GM21423 (cell line): ENCODE data around the gene TMEM269.

Source experiments
- ATAC-seq: cut with Tn5 transposase; IDR thresholded peaks from one replicate; pipeline ENCODE4 v1.9.1; 2021; ENCODE audit warnings: mild to moderate bottlenecking, moderate library complexity; ENCODE audit not compliant: unreplicated experiment

Gene TMEM269, protein sequence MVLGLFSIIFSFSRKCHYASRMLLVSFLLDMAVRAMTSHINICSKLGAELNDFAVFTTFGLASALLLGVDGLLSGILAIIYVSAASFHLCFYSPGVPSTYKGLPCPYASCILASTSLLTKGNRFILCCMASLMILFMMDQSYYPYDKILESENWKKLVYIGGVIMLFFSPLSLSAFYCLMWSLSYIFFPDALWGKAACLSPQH

DNA sequence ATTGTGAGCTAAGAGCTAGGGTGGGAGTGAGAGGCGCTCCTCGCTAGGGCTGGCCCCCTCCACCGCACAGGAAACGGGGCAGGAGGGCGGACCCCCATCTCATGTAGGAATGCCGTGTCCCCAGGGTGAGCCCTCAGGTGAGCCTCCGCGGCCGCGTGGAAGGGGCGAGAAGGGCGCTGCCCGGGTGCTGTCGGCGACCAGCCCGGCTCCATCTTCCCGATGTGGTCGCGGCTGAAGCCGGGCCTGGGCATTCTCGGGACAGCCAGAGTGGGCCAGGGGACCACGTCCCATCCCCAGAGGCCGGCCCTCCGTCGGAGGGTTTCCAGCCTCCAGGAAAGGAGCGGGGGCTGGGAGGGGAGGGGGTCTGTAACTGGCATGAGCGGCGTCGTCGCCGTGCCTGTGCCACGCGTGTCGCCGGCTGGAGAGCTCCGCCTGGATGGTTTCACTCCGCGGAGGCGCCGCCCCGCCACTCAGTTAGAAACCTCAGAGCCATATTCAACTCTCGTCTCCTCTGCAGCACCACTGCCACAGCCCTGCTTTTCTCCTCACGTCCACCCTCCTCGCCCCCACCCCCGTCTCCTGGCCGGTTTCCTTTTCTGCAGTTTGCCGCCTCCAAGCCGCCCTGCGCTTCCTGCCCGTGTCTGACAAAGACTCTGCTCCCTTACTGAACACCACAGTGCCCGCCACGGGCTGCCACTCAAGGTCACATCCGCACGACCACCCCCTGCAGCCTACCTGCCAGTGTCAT lies at the start of gene TMEM269:
Gene TMEM269, plus strand, starts transcription at position 46 of the 748 bp plus-strand sequence. CDS start 4,903 bp downstream, outside the sequence.
- ATAC-seq, result no peak

DNA sequence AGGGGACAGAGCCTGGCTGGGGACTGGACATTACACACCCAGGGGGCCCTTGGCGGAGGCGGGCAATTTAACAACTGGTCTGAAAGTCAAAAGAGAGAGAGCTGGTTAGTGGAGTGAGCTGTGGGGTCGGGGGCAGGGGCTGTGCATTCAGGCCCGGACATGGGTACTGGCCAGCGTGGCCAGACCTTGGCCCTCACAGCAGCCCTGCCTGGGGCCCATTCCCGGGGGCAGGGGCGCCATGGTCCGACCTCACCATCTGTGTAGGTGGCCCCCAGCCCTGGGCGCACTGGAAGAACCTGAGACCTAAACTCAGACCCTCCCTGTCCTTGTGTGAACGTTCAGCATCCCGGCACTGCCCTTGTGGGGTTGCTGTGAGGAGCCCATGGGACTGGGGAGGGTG lies 49.7 kb upstream of the TMEM269 start:
- no peak for ATAC-seq

DNA sequence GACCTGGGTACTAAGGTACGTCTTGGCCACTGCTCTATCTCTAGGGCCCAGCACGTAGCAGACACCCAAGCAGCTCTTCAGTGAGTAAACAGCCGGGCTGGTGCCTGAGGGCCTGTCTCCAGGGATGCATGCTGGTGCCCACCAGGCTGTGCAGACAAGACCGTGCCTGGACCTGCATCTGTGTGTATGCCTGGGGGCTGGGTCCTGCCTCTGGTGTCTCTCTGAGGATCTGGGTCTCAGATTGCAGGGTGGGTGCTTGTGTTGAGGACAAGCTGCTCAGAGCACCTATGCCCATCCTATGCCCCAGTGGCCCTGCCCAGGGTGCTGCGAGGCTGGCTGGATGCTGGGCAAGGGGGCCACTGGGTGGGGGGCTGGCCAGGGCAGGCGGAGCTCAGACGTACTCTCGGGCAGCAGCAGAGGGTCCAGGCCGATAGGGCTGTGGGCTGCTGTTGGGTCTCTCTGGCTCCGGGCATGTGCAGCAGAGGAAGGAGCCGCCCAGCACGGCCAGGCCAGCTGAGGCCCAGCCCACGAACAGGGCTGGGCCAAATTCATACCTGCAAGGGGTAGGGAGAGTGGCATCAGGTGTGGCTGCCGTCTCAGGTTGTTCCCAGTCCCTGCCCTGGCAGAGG lies 49.2 kb upstream of the TMEM269 start:
- ATAC-seq, result no peak

DNA sequence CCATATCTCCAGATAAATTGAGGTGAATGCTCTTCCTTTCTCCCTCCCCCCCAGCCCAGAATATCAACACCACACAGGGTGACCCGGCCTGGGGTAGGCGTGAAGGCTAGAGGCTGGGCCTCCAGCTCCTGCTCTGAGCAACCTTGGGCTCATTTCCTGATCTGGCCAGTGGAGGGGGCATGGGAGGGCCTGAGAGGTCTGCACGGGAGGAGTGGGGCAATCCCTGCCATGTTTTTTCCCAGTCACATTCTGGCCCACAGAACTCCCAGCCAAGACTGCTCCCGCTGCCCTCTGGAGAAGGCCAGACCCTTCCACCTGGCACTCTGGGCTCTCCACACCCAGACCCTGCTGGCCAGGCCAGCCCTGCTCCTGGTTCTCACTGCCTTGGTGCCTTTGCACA lies 48.6 kb upstream of the TMEM269 start:
- no peak for ATAC-seq

DNA sequence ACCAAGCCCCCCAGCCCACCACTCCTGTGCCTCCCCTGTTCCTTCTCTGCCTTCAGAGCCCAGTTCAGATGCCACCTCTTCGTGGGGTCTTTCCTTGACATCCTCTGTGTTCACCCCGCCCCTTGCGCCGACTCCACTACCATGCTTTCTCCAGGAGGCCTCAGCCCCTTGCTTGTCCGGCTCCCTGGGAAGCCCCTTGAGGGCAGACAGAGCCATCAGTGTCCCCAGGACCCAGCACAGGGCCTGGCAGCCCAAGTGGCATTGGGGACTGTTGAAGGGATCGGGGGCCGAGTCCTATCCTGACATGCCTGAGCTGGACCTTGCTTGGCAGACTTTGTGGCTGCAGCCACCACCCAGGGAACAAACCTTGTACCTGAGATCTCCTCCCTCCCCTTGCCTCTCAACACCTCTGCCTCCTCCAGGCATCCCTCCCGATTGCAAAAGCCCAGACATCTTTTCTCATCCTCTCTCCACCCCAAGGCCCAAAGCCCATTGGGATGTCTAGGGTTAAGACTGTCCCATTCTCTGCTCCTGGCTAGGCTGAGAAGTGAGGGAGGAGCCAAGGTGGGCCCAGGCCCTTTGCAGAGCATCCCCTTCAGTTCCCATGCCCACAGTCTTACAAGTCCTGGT lies 48.1 kb upstream of the TMEM269 start:
- ATAC-seq, result no peak

DNA sequence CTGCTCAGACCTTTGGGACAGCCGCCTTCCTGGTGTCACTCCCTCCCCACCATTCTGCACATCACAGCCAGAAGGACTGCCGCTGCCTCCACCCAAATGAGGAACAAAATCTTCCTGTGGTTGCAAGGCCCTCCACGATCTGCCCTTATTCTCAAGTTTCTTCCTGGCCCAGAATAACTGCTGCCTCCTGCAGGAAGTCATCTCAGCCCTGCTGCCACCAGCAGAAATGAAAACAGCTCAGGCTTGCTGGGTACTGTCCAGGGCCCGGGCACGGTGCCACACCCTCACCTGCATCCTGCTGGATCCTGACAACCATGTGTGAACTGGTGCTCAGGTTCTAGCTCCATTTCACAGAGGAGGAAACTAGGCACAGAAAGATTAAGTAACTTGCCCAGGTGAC lies 47.5 kb upstream of the TMEM269 start:
- ATAC-seq, result no peak

DNA sequence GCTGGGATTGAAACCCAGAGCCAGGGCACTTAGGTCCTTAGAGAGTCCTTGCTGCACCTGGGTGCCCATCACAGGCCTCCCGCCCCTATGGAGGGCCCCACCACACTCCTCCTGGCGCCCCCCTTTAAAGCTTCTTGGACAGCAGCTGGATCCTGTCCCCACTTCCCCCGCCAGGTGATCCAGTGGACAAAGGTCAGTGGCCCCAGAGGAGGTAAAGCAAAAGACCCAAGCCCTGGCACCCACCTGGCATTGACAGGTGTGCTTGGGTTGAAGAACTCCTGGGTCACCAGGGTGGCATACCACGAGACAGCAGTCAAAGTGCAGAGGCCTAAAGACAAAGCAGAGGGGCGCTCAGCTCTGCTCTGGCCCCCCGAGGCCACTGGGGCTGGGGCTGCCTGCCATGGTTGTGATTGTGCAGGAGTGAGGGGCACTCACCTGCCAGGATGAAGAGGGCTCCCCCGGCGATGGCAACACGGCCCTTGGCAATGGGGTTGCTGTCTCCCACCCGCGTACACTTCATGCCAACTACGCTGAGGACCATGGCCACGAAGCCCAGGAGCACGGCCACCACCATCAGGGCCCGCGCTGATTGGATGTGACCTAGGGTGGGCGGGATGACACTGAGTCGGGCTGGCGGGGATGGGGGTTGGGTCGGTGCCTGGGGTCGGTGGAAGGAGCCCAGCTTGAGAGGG lies 46.7 kb upstream of the TMEM269 start:
- ATAC-seq, result no peak

DNA sequence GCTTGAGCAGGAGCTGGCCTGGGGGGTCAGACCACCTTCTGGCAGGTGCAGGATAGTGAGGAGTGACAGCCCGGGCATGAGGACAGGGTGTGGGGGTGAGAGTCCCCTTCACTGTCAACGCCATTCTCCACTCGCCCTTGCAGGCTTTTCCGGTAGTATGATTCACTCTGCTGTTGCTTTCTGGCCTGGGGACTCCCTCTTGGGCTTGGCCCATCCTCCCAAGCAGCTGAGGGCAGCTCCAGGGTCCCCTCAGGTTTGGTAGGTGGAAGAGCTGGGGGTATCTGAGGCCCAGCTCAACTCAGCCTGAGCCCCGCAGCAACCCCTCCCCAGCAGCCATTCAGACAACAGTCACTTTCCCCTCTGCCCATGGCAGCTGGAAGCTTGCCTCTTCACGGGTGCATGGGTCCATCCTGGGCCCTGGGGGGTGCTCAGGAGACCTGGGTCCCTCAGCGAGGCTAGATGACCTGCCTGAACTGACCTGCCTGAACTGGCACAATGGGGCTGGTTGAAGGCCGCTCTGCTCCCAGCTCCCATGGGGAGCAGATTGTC lies 46.0 kb upstream of the TMEM269 start:
- no peak for ATAC-seq

DNA sequence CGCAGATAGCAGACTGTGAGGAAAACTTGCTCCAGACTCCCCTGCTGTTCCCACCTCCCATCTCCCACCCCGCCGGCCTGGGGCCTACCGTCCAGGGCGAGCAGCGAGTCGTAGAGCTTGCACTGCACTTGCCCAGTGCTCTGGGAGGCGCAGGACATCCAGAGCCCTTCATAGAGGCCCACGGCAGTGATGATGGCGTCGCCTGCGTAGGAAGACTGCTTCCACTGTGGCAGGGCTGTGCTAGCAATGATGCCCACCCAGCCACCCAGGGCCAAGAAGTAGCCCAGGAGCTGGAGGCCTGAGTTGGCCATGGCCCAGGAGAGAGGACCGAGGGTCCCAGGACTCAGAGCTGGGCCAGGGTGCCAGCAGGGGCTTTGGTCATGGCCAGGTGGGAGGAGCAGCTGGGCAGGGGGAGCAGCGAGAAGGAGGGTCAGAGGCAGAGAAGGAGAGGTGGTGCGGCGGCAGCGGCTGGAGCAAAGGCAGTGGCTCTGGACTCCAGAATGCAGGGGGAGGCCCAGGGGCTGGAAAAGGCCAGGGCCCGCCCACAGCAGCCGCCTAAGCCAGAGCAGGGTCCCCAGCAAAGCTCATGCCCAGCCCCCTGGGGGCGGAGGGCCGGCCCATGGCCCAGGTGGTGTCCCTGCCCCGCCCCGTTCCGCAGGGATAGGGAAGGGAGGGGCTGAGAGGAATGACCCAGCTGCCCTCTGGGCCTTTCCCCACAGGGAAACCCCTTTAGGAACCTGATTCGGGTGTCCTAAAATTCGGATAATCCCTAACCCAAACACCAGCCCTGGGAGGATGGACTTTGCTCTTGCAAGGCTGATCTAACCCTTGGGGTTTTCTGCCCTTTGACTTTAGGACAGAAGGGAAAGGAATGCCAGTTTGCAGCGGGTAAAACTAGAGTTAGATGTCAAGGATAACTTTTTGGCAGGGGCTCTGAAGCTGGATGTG lies 44.8 kb upstream of the TMEM269 start, which contains the start of gene CLDN19:
Gene CLDN19, minus strand, starts transcription at position 484 of the 948 bp plus-strand sequence. Its CDS starts 173 bp downstream, at position 311.
- no peak for ATAC-seq

DNA sequence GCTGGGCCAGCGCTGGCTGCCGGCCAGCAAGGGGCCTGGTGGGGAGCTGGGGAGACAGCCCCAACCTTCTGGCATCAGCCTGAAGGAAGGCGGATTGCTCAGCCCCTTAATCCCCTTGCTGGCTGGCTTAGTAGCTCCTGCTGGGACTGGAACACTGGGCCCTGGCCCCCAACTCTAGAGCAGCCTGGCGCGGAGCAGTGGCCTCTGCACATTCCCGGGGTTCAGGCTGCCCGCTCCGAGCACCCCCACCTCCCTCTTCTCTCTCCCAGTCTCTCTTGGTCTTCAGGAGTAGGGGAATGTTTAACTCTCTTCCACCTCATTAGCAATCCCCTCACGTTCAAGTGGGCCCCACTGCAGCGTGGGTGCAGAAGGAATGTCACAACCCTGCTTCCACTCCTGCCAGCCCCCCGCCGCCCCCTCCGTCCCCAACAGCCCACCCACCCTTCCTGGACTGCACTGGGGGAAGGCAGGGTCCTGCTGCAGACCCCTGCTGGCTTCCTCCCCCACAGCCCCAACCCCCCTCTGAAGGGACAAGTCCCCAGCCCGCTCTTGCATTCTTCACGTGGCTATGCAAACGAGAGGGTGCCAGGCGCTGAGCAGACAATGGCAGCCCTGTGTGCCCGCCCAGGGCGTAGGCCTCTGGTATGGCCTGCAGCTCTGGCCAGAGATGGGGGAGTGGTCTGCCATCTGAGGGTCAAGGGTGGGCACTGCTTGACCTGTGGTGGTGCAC lies 43.8 kb upstream of the TMEM269 start:
- no peak for ATAC-seq

DNA sequence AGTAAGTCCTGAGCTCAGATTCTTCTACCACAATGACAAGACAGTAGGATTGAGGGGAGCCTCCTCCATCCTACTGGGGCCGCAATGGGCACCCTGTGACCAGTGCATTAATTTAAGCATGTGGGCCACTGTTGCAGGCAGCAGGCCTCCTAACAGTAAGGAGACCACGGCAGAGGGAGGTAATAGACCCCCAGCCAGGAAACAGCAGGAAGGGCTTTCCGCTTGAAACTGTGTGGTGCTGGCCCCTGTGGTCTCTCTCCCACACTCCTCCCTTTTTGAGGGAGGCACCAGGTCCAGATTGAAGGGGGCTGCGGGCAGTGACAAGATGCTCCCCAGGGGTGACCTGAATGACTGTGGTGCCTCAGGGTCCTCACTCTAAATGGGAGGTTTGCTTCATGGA lies 43.1 kb upstream of the TMEM269 start:
- ATAC-seq, result no peak

DNA sequence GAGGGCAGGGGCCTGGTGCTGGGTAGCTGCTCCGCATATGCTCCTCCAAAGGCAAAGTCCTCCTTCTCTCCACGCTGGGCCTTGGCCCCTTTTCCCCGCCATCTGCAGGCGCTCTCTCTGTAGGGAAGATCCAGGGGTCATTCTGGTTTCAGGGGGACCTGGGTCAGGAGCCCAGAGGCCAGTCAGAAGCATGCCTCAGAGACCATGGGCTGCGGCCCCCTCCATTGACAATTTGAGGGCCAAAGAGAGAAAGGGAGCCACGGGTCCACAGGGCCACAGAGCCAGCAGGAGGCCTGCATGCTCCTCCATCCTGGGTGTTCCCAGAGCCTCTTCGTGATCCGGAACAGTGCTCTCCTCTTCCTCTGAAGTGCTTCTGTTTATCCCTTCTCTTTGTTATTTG lies 42.6 kb upstream of the TMEM269 start:
- ATAC-seq, result no peak

DNA sequence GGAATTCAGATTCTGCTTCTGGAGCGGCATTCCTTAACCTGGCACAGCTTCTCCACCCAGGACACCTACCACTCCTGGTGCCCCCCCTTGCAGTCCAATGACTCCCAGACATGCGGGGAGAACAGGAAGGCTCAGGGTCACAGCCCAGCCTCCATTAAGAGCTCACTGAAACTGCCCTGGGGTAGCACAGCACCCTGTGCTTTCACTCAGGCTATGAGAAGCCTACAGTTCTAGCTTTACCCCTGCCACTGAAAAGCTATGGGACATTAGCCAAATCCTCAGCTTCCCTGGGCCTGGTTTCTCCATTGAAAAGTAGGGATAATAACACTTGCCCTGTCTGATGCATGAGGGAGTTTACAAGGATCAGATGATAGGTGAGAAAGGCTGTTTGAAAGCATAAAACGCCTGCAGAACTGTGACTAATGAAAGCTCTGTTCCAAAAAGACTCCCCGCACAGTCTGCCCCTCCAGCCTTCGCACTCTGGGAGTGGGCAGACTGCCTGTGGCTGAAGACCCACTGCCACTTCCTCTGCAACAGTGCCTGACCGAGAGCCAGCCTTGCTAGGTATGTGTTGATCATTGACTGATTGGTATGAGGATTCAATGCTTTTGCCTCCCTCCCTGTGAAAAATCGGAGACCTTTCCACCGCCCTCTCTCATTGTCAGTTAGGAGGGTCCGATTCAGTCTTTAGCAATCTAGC lies 42.0 kb upstream of the TMEM269 start:
- ATAC-seq, result no peak

DNA sequence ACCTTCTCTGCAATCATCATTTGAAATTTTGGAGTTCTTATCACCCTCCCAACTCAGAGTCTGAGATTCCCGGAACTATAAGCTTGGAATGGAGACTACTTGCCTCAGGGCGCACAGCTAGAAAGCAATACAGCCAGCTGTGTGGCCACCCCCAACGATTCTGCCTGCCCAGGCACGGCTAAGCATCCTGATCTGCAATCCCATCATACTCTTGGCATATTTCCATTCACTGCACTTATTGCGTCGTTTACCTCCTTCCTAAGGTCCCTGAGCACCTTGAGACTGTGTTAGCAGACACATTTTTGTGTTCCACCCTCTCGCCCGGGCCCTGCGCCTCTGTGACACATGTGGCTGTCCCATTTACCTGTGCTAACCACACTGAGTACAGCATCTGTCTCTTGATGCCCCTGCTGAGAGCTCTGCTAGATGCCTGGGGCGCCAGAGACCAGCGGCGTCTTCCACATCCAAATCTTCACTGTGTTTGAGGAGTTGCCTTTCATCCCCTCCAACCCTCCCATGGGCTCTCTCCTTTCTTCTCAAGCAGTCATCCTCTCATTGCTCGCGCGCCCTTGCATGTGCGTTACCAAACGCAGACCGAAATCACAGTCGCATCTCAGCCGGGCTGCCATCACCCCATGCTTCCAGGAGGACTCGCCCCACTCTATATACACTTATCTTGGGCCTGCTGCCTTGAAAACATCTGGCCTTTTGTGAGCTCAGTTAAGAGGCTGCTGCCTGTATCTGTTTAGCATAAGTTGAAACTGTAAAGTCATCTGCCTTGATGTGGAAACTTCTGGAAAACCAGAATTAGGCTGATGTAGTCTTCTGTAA lies 41.3 kb upstream of the TMEM269 start:
- no peak for ATAC-seq

DNA sequence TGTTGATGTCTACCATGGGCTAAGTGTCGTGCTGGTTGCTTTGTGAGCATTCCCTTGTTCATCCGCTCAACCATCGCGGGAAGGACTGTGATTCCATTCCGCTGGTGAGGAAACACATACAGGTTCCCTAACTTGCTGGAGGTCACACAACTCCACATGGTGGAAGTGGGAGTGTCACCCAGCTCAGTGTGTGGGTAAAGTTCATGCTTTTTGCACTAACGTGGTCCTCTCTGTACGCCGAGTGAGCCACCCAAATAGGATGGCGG lies 40.7 kb upstream of the TMEM269 start:
- ATAC-seq, result no peak

DNA sequence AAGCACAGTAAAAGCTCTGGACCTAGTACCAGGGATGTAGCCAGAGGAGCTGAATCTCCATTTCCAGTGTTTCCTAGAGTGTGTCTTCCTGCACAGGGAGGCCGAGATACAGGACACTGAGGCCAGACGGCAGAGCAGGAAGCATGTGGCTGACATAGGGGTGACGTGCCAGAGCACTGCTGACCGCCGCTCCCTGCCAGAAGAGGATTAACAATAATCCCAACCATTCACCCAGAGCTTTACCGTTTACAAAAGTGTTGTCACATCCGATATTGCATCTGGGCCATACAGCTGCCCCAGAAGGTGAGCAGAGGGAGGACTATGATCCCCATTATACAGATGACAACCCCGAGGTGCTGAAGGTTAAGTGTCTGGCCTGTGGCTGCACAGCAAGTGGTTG lies 38.9 kb upstream of the TMEM269 start:
- ATAC-seq, result no peak

DNA sequence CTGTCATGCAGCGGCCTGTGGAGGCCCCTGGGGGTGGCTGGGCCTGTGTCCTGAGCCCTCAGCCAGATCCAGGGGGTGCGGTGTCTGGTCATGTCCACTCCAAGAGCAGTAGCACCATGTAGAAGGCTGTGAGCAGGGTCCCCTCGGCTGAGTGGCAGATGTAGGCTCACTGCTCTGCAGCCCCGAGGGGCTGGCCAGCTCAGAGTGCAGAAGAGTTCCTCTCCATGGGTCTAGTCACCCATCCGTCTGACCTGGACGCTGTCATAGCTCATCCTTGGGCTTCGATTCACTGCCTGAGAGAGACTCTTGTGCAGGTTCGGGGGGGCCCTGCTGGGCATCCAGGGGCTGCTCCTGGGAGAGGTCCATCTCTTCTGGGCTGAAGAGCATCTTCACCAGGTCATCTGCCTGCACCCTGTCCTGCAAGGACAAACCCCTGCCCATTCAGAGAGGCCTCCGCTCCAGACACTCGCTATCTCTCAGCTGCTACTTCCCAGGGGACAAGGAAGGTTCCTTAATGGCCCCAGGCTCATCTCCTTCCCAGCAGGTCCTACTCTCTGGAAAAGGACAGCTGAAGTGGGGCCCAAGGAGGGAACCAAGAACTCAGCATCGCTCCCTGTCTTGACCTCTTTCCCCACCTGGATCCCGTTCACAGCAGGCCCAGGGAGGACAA lies 38.2 kb upstream of the TMEM269 start:
- no peak for ATAC-seq
